Kidney (tissue), 14 donors: ENCODE results near the gene DNM1. TPM values are rescaled to one million over a fixed set of nuclear protein-coding genes. Genes with fewer than 3 reads are reported as not detected.

Experiments
- DNase-seq, 5 donors: peaks; one replicate each; pipeline ENCODE4 v3.0.0-alpha.2; 2013 to 2020
- FAIRE-seq: peaks from 2 replicates; lab custom pipeline; 2012; peaks lifted over from hg19 to GRCh38; lab: Jason Lieb, UNC
- H3K27ac ChIP-seq, 2 donors: one replicate each; pipeline ENCODE4 v1.7.0; 2013; ENCODE audit warnings: low read depth in 2 of 2, low read length in 2 of 2, inconsistent platforms in 1 of 2
- H3K27me3 ChIP-seq: one replicate; pipeline ENCODE4 v1.7.1; 2013; ENCODE audit warnings: low read length, inconsistent platforms; ENCODE audit not compliant: control insufficient read depth, insufficient read depth
- H3K36me3 ChIP-seq, 3 donors: one replicate each; pipeline versions ENCODE4 v1.7.0 to v1.7.1; 2013; ENCODE audit warnings: low read length in 3 of 3, control low read depth in 1 of 3, inconsistent platforms in 1 of 3; ENCODE audit not compliant: insufficient read depth in 3 of 3, control insufficient read depth in 2 of 3
- H3K4me1 ChIP-seq, 3 donors: one replicate each; pipeline versions ENCODE4 v1.7.0 to v1.7.1; 2013; ENCODE audit warnings: low read length in 3 of 3, inconsistent platforms in 1 of 3, low read depth in 1 of 3; ENCODE audit not compliant: control insufficient read depth in 2 of 3, insufficient read depth in 2 of 3
- H3K4me3 ChIP-seq, 3 donors: one replicate each; pipeline versions ENCODE4 v1.7.0 to v1.8.1; 2013; ENCODE audit warnings: low read length in 3 of 3, control low read depth in 1 of 3, inconsistent platforms in 1 of 3
- H3K9ac ChIP-seq, 3 donors: one replicate each; pipeline versions ENCODE4 v1.7.0 to v1.7.1; 2013; ENCODE audit warnings: low read length in 3 of 3, control low read depth in 1 of 3, inconsistent platforms in 1 of 3
- H3K9me3 ChIP-seq, 3 donors: one replicate each; pipeline versions ENCODE4 v1.7.0 to v1.7.1; 2013; ENCODE audit warnings: low read length in 3 of 3, control low read depth in 1 of 3, inconsistent platforms in 1 of 3; ENCODE audit not compliant: control insufficient read depth in 2 of 3, insufficient read depth in 1 of 3
- CTCF ChIP-seq: IDR thresholded peaks from 3 replicates; pipeline ENCODE4 v1.5.1; 2012; ENCODE audit warnings: mild to moderate bottlenecking, moderate library complexity, borderline replicate concordance; ENCODE audit not compliant: insufficient read depth; ENCODE audit errors: extremely low read depth
- intact Hi-C: fragments of 100-400 bp; cut with DNase I; formaldehyde crosslinking; loops from one replicate; pipeline ENCODE4 v1.11.1; 2022
- polyA plus RNA-seq: library from polyadenylated mRNA; stranded (reverse); fragments of 350-450 nt; fragmentation: Illumina TruSeq; extraction: RNeasy Lipid Tissue Mini Kit (QIAGEN cat#74804); gene quantifications from one replicate; pipeline ENCODE4 v1.2.3, GENCODE V29; 2014; ENCODE audit warnings: low read depth, low replicate concordance; ENCODE audit not compliant: insufficient read depth
- total RNA-seq: library from RNA; stranded (reverse); fragmentation: NEBNext Ultra II Directional; extraction: Animal tissue kit (Norgen Biotek cat#: 25700); gene quantifications from one replicate; pipeline ENCODE4 v1.2.1, GENCODE V29; 2021
- donor health status: control.
- donor health status: control.
- donor health status: control.
- donor health status: control.
- donor health status: control.
- donor health status: DM: yes; HTN: yes; CAD: no.
- donor health status: Normal renal cell carcinoma (clear cell type).

The DNM1 gene
- total and polyA plus RNA-seq, 2 donors from 2014 or later, result 7.3 to 22.6 TPM

GRCh38 chr9:128222026-128222425, 18.8 kb downstream of the DNM1 start:
- no peak for TF ChIP-seq CTCF
- Histone ChIP-seq H3K4me1 (peaks cover 0 to 9% (median 0%) of the 10 kb centered on the region in 3 donors), H3K4me3 (no peak overlapping the region), H3K27me3 (no peaks in the 10 kb centered on the region), H3K27ac (no peak overlapping the region), H3K9me3 (no peaks in the 10 kb centered on the region), H3K9ac (no peak overlapping the region), H3K36me3 (no peaks in the 10 kb centered on the region)
- FAIRE-seq, result no peak
- peak in 1 of 5 donors; percentile 33 for DNase-seq
- intact Hi-C loops, result no loop called here

GRCh38 chr9:128222880-128223670, 19.9 kb downstream of the DNM1 start:
- Histone ChIP-seq H3K27ac (no peak overlapping the region), H3K4me3 (no peak overlapping the region), H3K4me1 (peaks cover 0 to 6% (median 0%) of the 10 kb centered on the region in 3 donors), H3K27me3 (no peaks in the 10 kb centered on the region), H3K9ac (no peak overlapping the region), H3K9me3 (no peaks in the 10 kb centered on the region), H3K36me3 (no peaks in the 10 kb centered on the region)
- DNase-seq (peak in 1 of 5 donors; percentile 22), FAIRE-seq (no peak)
- TF ChIP-seq CTCF, result no peak
- intact Hi-C loops, result no loop called here

GRCh38 chr9:128224877-128225276, 21.7 kb downstream of the DNM1 start:
- no peaks in the 10 kb centered on the region for H3K9me3 ChIP-seq
- TF ChIP-seq CTCF, result no peak
- no peaks in the 10 kb centered on the region for H3K36me3 ChIP-seq
- intact Hi-C loops, result no loop called here
- no peaks in the 10 kb centered on the region for H3K4me1 ChIP-seq
- DNase-seq (peak in 1 of 5 donors; percentile 19), FAIRE-seq (no peak)
- no peak overlapping the region for H3K4me3 ChIP-seq
- no peaks in the 10 kb centered on the region for H3K27me3 ChIP-seq
- no peak overlapping the region for H3K9ac ChIP-seq
- no peak overlapping the region for H3K27ac ChIP-seq
